OCI-LY3 (cell line): Measurements from ENCODE around the gene KIF1B.

ENCODE experiments used
- H2AFZ ChIP-seq: fragments of 200-600, 300-600 bp; shearing (Covaris generic); 2 replicates; pipeline ENCODE4 v1.6.0; 2014; ENCODE audit warnings: antibody characterized with exemption, low read depth, low read length
- H3K27ac ChIP-seq: fragments of 200-600, 300-600 bp; sonication (generic); 2 replicates; pipeline ENCODE4 v1.5.1; 2014; ENCODE audit warnings: mild to moderate bottlenecking, low read length, moderate library complexity, mixed read lengths
- H3K27me3 ChIP-seq: fragments of 200-600, 300-600 bp; sonication (generic); 2 replicates; pipeline ENCODE4 v1.6.1; 2014; ENCODE audit warnings: low read depth, low read length, mixed read lengths
- H3K36me3 ChIP-seq: fragments of 200-600, 300-600 bp; sonication (generic); replicated peaks from 2 replicates; pipeline ENCODE3; 2014; ENCODE audit warnings: low read depth, low read length, mixed read lengths
- H3K4me1 ChIP-seq: fragments of 300-600, 200-600 bp; sonication (generic); 2 replicates; pipeline ENCODE4 v1.6.1; 2014; ENCODE audit warnings: low read length, mixed read lengths
- H3K4me2 ChIP-seq: fragments of 200-600, 300-600 bp; sonication (generic); 2 replicates; pipeline ENCODE4 v1.6.1; 2014; ENCODE audit warnings: low read length, mixed read lengths
- H3K4me3 ChIP-seq: fragments of 300-600, 200-600 bp; sonication (generic); 2 replicates; pipeline ENCODE4 v1.5.1; 2014; ENCODE audit warnings: antibody characterized with exemption, mild to moderate bottlenecking, low read length, moderate library complexity
- H3K79me2 ChIP-seq: fragments of 300-600, 200-600 bp; shearing (Covaris generic); 2 replicates; pipeline ENCODE4 v1.6.1; 2014; ENCODE audit warnings: mild to moderate bottlenecking, low read length, mixed read lengths
- H3K9ac ChIP-seq: fragments of 300-600, 200-600 bp; shearing (Covaris generic); 2 replicates; pipeline ENCODE4 v1.6.0; 2014; ENCODE audit warnings: mild to moderate bottlenecking, low read length, moderate library complexity
- H3K9me3 ChIP-seq: fragments of 200-600, 300-600 bp; shearing (Covaris generic); 2 replicates; pipeline ENCODE4 v1.6.1; 2014; ENCODE audit warnings: low read length, mixed read lengths; ENCODE audit not compliant: insufficient read depth
- H4K20me1 ChIP-seq: fragments of 200-600, 300-600 bp; sonication (generic); 2 replicates; pipeline ENCODE4 v1.6.1; 2016; ENCODE audit warnings: low read length, mixed read lengths; ENCODE audit not compliant: insufficient read depth
- CTCF ChIP-seq: fragments of 200-600, 300-600 bp; sonication (generic); IDR thresholded peaks from 2 replicates; pipeline ENCODE4 v1.5.1; 2014; ENCODE audit warnings: antibody characterized with exemption, low read length, low read depth
- EZH2phosphoT487 ChIP-seq: fragments of 200-600 bp; shearing (Covaris generic); IDR thresholded peaks from 2 replicates; pipeline ENCODE4 v1.6.1; 2018; ENCODE audit warnings: antibody characterized with exemption, mixed run types, low read depth

KIF1B gene

GRCh38 chr1:10295481-10296085 is 85.2 kb downstream of the KIF1B start:
- H3K27me3 ChIP-seq: no peaks in the 10 kb centered on the region

GRCh38 chr1:10299151-10299550 is 88.8 kb downstream of the KIF1B start:
- H3K79me2 ChIP-seq: no peaks in the 10 kb centered on the region
- H3K27ac ChIP-seq: no peak overlapping the region
- no peaks in the 10 kb centered on the region for H3K4me1 ChIP-seq
- no peaks in the 10 kb centered on the region for H3K27me3 ChIP-seq
- H3K4me3 ChIP-seq: no peak overlapping the region
- H3K9me3 ChIP-seq: no peaks in the 10 kb centered on the region
- no peak overlapping the region for H3K4me2 ChIP-seq
- TF ChIP-seq EZH2phosphoT487 (no peak), CTCF (no peak)
- no peaks in the 10 kb centered on the region for H4K20me1 ChIP-seq
- H2AFZ ChIP-seq: no peak overlapping the region
- H3K36me3 ChIP-seq: no peaks in the 10 kb centered on the region
- no peak overlapping the region for H3K9ac ChIP-seq

More at GRCh38 chr1:10295481-10296085, 85.2 kb downstream of the KIF1B start:
- no peak overlapping the region for H3K4me2 ChIP-seq
- H3K9me3 ChIP-seq: no peaks in the 10 kb centered on the region
- H4K20me1 ChIP-seq: no peaks in the 10 kb centered on the region
- no peak overlapping the region for H3K4me3 ChIP-seq
- H2AFZ ChIP-seq: no peak overlapping the region
- no peak overlapping the region for H3K9ac ChIP-seq
- H3K4me1 ChIP-seq: no peaks in the 10 kb centered on the region
- no peak for TF ChIP-seq CTCF
- TF ChIP-seq EZH2phosphoT487: no peak
- H3K36me3 ChIP-seq: no peaks in the 10 kb centered on the region
- no peak overlapping the region for H3K27ac ChIP-seq
- H3K79me2 ChIP-seq: no peaks in the 10 kb centered on the region

GRCh38 chr1:10302416-10302815 is 92.0 kb downstream of the KIF1B start:
- Histone ChIP-seq H3K36me3 (no peaks in the 10 kb centered on the region), H3K9me3 (no peaks in the 10 kb centered on the region)
- TF ChIP-seq CTCF: no peak
- TF ChIP-seq EZH2phosphoT487: no peak

GRCh38 chr1:10304295-10304694 is 93.9 kb downstream of the KIF1B start:
- Histone ChIP-seq H3K4me3 (no peak overlapping the region), H2AFZ (no peak overlapping the region), H3K9ac (no peak overlapping the region), H3K79me2 (no peaks in the 10 kb centered on the region), H3K4me1 (no peaks in the 10 kb centered on the region), H3K4me2 (no peak overlapping the region), H4K20me1 (no peaks in the 10 kb centered on the region), H3K27ac (no peak overlapping the region), H3K27me3 (no peaks in the 10 kb centered on the region), H3K9me3 (no peaks in the 10 kb centered on the region), H3K36me3 (no peaks in the 10 kb centered on the region)
- TF ChIP-seq CTCF (no peak), EZH2phosphoT487 (no peak)

More at GRCh38 chr1:10302416-10302815, 92.0 kb downstream of the KIF1B start:
- Histone ChIP-seq H3K4me2 (no peak overlapping the region), H3K9ac (no peak overlapping the region), H3K79me2 (no peaks in the 10 kb centered on the region), H3K27ac (no peak overlapping the region), H3K4me1 (no peaks in the 10 kb centered on the region), H2AFZ (no peak overlapping the region), H4K20me1 (no peaks in the 10 kb centered on the region), H3K4me3 (no peak overlapping the region), H3K27me3 (no peaks in the 10 kb centered on the region)
